Natural killer cell treated with Interleukin-12 subunit alpha and Interleukin-12 subunit beta and Interleukin-15 and Interleukin-18, amount 100 ng/mL, for 72 hours (primary cell): ENCODE data around the gene NSL1. TPM values are rescaled to one million over a fixed set of nuclear protein-coding genes. Genes with fewer than 3 reads are reported as not detected.
"Not testable (repeated sequence)": the region's sequence is repeated elsewhere in the genome, so short reads cannot be mapped to it uniquely, and the experiment has no call there.

Source experiments
- ATAC-seq, 2 donors: fragments of 150-1000 bp; cut with Tn5 transposase in 1 of 2; sonication (Bioruptor Pico), chemical (Tn5 transposase) in 1 of 2; 2 replicates each; pipeline ENCODE4 v1.10.0; 2021
- DNase-seq: peaks from one replicate; pipeline ENCODE4 v3.0.0; 2022; ENCODE audit warnings: low spot score
- H3K27ac Mint-ChIP-seq, 2 donors: 1 replicate in 1 of 2; 2 replicates in 1 of 2; pipeline ENCODE4 v1.8.0; 2022; ENCODE audit warnings: mixed read lengths in 2 of 2, mild to moderate bottlenecking in 1 of 2, moderate library complexity in 1 of 2
- H3K27me3 Mint-ChIP-seq, 2 donors: 1 replicate in 1 of 2; 2 replicates in 1 of 2; pipeline ENCODE4 v1.8.0; 2022; ENCODE audit warnings: mixed read lengths in 2 of 2
- H3K36me3 Mint-ChIP-seq: one replicate; pipeline ENCODE4 v1.8.0; 2022; ENCODE audit warnings: mixed read lengths
- H3K4me1 Mint-ChIP-seq, 2 donors: 1 replicate in 1 of 2; 2 replicates in 1 of 2; pipeline ENCODE4 v1.8.0; 2022; ENCODE audit warnings: low read depth in 2 of 2, mixed read lengths in 2 of 2, mild to moderate bottlenecking in 1 of 2
- H3K4me3 Mint-ChIP-seq: one replicate; pipeline ENCODE4 v1.8.0; 2022; ENCODE audit warnings: mixed read lengths
- H3K9me3 Mint-ChIP-seq: 2 replicates; pipeline ENCODE4 v1.8.0; 2022; ENCODE audit warnings: mixed read lengths
- total RNA-seq, 2 donors: library from RNA; stranded (reverse); gene quantifications; one replicate each; pipeline ENCODE4 v1.2.3, GENCODE V29; 2022

NSL1 gene
- 10 to 100 TPM; 27.7 to 44.7 TPM for total RNA-seq

- H3K27ac Mint-ChIP-seq = peak within 1 kb of the TSS; percentile 94
These were observed at the start of gene NSL1, which contains the start of gene TATDN3 for GRCh38 chr1:212791676-212792395. NSL1 (minus strand) TSS chr1:212791777; CDS start chr1:212791763, 14 bp downstream. TATDN3 (plus strand) TSS chr1:212791894; CDS start chr1:212791922, 28 bp downstream.

GRCh38 chr1:212838145-212838544 lies 46.6 kb upstream of the NSL1 start:
- H3K27ac Mint-ChIP-seq = no peak overlapping the region
- DNase-seq (no peak), ATAC-seq (no peak)
- no peaks in the 10 kb centered on the region for H3K27me3 Mint-ChIP-seq
- H3K36me3 Mint-ChIP-seq = no peaks in the 10 kb centered on the region
- peaks cover 0 to 7% of the 10 kb centered on the region in 2 donors for H3K4me1 Mint-ChIP-seq
- no peaks in the 10 kb centered on the region for H3K9me3 Mint-ChIP-seq
- H3K4me3 Mint-ChIP-seq = no peak overlapping the region

More at GRCh38 chr1:212791676-212792395, at the start of gene NSL1, which contains the start of gene TATDN3:
- Mint-ChIP-seq H3K36me3 (no peaks in the 10 kb centered on the region), H3K9me3 (no peaks in the 10 kb centered on the region), H3K27me3 (no peaks in the 10 kb centered on the region), H3K4me1 (peaks cover 26 to 28% of the 10 kb centered on the region in 2 donors), H3K4me3 (peak within 1 kb of the TSS; percentile 99)
- ATAC-seq = peak; percentile 96 to 97
- peak; percentile 94 for DNase-seq

- not testable (repeated sequence) for H3K36me3 Mint-ChIP-seq, ATAC-seq, H3K27ac Mint-ChIP-seq, H3K4me1 Mint-ChIP-seq, H3K4me3 Mint-ChIP-seq, H3K27me3 Mint-ChIP-seq, DNase-seq, H3K9me3 Mint-ChIP-seq
These were observed 41.9 kb upstream of the NSL1 start for GRCh38 chr1:212833211-212834207.

- peaks cover 10% of the 10 kb centered on the region for H3K9me3 Mint-ChIP-seq
- no peak for DNase-seq
- no peaks in the 10 kb centered on the region for H3K4me1 Mint-ChIP-seq
- H3K4me3 Mint-ChIP-seq = no peak overlapping the region
- ATAC-seq = no peak
- H3K36me3 Mint-ChIP-seq = peaks cover 18% of the 10 kb centered on the region
- no peak overlapping the region for H3K27ac Mint-ChIP-seq
- peaks cover 6 to 13% of the 10 kb centered on the region in 2 donors for H3K27me3 Mint-ChIP-seq
These were observed 36.8 kb upstream of the NSL1 start for GRCh38 chr1:212828395-212828794.

GRCh38 chr1:212827831-212828278 lies 36.3 kb upstream of the NSL1 start:
- Mint-ChIP-seq H3K4me3 (no peak overlapping the region), H3K4me1 (no peaks in the 10 kb centered on the region), H3K9me3 (peaks cover 10% of the 10 kb centered on the region), H3K36me3 (peaks cover 18% of the 10 kb centered on the region), H3K27ac (no peak overlapping the region), H3K27me3 (peaks cover 6 to 13% of the 10 kb centered on the region in 2 donors)
- DNase-seq (no peak), ATAC-seq (no peak)

- H3K27me3 Mint-ChIP-seq = peaks cover 6 to 13% of the 10 kb centered on the region in 2 donors
- no peak overlapping the region for H3K4me3 Mint-ChIP-seq
- ATAC-seq (no peak), DNase-seq (no peak)
- H3K9me3 Mint-ChIP-seq = peaks cover 10% of the 10 kb centered on the region
- H3K36me3 Mint-ChIP-seq = peaks cover 18% of the 10 kb centered on the region
- no peaks in the 10 kb centered on the region for H3K4me1 Mint-ChIP-seq
- H3K27ac Mint-ChIP-seq = no peak overlapping the region
These were observed 35.7 kb upstream of the NSL1 start for GRCh38 chr1:212827171-212827776.

DNA sequence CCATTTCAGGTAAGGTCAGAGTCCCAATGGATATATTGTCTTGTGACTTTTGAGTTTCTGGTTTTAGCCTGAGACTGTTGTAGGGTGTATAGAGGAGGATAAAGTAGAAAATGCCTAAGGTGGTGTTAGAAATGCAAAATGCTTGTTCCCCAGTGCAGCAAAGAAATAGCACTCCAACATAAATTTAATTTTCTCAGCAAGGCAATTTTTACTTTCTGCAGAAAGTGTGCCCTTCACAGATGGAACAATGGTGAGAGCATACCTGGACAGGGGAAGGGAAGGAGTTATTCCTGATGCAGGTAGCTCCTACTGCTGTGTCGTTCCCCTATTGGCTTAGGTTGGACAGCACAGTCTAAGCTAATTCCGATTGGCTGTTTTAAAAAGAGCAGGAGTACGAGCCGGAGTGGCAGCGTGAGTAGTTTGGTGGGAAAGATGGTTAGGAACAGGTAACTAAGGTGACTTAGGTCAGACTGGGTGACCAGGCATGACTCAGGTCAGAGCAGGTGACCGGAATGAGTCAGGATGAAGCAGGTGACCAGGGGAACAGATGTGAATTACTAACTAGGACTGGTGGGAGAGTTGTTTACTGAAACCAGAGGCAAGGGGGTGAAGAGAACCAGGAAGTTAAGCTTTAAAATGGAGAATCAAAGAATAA lies 34.3 kb upstream of the NSL1 start:
- Mint-ChIP-seq H3K4me1 (no peaks in the 10 kb centered on the region), H3K27ac (no peak overlapping the region), H3K4me3 (no peak overlapping the region), H3K36me3 (peaks cover 18% of the 10 kb centered on the region), H3K27me3 (peaks cover 6 to 13% of the 10 kb centered on the region in 2 donors), H3K9me3 (peaks cover 10% of the 10 kb centered on the region)
- no peak for DNase-seq
- ATAC-seq = no peak

- peaks cover 18% of the 10 kb centered on the region for H3K36me3 Mint-ChIP-seq
- no peak overlapping the region for H3K27ac Mint-ChIP-seq
- peaks cover 4 to 5% of the 10 kb centered on the region in 2 donors for H3K4me1 Mint-ChIP-seq
- ATAC-seq (no peak), DNase-seq (no peak)
- H3K4me3 Mint-ChIP-seq = no peak overlapping the region
- H3K9me3 Mint-ChIP-seq = peaks cover 10% of the 10 kb centered on the region
- peaks cover 12 to 16% of the 10 kb centered on the region in 2 donors for H3K27me3 Mint-ChIP-seq
These were observed 32.6 kb upstream of the NSL1 start for GRCh38 chr1:212824201-212824600.

GRCh38 chr1:212822956-212823355 lies 31.4 kb upstream of the NSL1 start:
- DNase-seq (no peak), ATAC-seq (no peak)
- H3K9me3 Mint-ChIP-seq = peaks cover 10% of the 10 kb centered on the region
- no peak overlapping the region for H3K27ac Mint-ChIP-seq
- peaks cover 18% of the 10 kb centered on the region for H3K36me3 Mint-ChIP-seq
- no peak overlapping the region for H3K4me3 Mint-ChIP-seq
- H3K4me1 Mint-ChIP-seq = peaks cover 4 to 5% of the 10 kb centered on the region in 2 donors
- peaks cover 12 to 16% of the 10 kb centered on the region in 2 donors for H3K27me3 Mint-ChIP-seq

DNA sequence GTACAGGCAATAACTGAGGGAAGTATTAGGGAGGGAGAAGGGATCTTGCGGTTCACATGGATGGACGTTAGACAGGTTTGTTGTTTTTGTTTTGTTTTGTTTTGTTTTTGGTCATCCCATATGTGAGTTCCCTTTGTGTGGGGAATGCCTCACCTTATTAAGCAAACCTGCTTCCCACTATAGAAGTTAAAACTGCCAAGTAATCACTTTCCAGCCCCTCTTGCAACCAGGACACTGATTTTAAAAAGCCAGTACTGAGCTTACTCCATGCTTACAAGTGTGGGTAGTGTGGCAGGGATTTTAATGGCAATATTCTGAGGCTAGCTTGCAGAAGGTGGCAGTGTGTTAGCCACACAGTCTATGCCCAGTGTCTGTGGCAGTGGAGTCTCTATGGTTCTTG lies 29.4 kb upstream of the NSL1 start:
- DNase-seq (no peak), ATAC-seq (no peak)
- Mint-ChIP-seq H3K4me1 (peaks cover 4 to 5% of the 10 kb centered on the region in 2 donors), H3K27ac (no peak overlapping the region), H3K9me3 (peaks cover 7% of the 10 kb centered on the region), H3K27me3 (peaks cover 6 to 9% of the 10 kb centered on the region in 2 donors), H3K36me3 (peaks cover 13% of the 10 kb centered on the region), H3K4me3 (no peak overlapping the region)

DNA sequence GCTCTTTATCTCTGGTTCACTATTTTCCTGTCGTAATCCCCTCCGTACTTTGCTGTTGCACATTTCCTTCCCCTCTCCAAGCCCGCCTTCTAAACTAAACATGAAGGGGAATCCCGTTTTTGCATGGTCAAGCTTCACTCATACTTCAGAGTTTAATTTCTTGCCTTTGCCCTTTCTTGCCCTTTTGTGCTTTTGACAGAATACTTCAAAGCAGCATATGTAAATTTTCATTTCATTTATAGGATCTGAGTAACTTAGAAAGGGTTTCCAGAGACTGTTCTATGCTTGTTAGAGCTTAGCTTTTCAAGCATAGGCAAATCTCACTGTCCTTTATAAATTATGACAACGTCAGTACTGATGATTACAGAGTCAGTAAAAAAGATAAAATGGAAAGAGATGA lies 28.1 kb upstream of the NSL1 start:
- peaks cover 7% of the 10 kb centered on the region for H3K36me3 Mint-ChIP-seq
- peaks cover 3 to 6% of the 10 kb centered on the region in 2 donors for H3K27me3 Mint-ChIP-seq
- ATAC-seq (no peak), DNase-seq (no peak)
- H3K4me3 Mint-ChIP-seq = peak overlapping the region; percentile 14
- peaks cover 4 to 5% of the 10 kb centered on the region in 2 donors for H3K4me1 Mint-ChIP-seq
- no peaks in the 10 kb centered on the region for H3K9me3 Mint-ChIP-seq
- no peak overlapping the region for H3K27ac Mint-ChIP-seq

DNA sequence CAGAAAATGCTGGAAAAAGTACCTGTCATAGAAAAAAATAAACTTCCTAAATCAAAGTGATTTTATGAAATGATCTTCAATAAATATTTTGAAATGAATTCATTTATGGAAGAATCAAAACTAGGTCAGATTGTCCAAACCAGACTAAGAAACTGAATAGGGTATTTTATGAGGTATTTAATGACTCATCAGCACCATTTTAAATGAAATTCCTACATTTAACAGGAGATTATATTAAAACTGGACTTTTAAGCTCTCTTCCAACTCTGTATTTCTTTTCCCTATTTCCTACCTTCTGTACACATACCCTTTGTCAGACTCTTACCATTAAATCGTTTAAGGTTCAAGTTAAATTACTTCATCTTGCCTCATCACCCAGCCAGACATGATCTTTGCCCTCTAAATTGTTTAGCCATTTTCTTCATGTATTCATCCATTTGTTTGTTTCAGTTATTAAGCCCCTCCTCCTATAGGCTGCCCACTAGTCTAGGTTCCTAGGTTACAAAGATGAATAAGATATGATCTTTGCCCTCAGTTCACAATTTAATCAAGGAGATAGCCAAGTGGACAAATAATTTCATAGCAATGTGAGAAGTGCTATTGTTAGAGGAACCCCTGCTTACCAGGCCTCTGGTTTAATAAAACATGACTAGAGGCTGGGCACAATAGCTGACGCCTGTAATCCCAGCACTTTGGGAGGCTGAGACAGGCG lies 25.1 kb upstream of the NSL1 start:
- H3K27ac Mint-ChIP-seq = no peak overlapping the region
- DNase-seq = no peak
- ATAC-seq = no peak

More for the DNA sequence above, 25.1 kb upstream of the NSL1 start:
- Mint-ChIP-seq H3K9me3 (no peaks in the 10 kb centered on the region), H3K4me1 (peaks cover 4 to 5% of the 10 kb centered on the region in 2 donors), H3K4me3 (no peak overlapping the region), H3K27me3 (peaks cover 3 to 6% of the 10 kb centered on the region in 2 donors), H3K36me3 (no peaks in the 10 kb centered on the region)
